MM.1S (cell line): ENCODE data around the gene HOXB5.

ENCODE experiments used
- DNase-seq: peaks from one replicate; pipeline ENCODE4 v3.0.0-alpha.2; 2015
- H2AFZ ChIP-seq: fragments of 300-600 bp; sonication (generic); 2 replicates; pipeline ENCODE4 v1.6.0; 2016; ENCODE audit warnings: antibody characterized with exemption, low read length
- H3F3A ChIP-seq: fragments of 300-600 bp; sonication (generic); 2 replicates; pipeline ENCODE4 v1.6.1; 2016; ENCODE audit warnings: mild to moderate bottlenecking, antibody characterized with exemption, low read length, moderate library complexity, mixed read lengths; ENCODE audit not compliant: insufficient read depth
- H3K27ac ChIP-seq: fragments of 300-600 bp; sonication (generic); 2 replicates; pipeline ENCODE4 v1.5.1; 2016; ENCODE audit warnings: mild to moderate bottlenecking, low read length
- H3K27me3 ChIP-seq: fragments of 300-600 bp; sonication (generic); replicated peaks from 2 replicates; pipeline ENCODE4 v1.6.0; 2016; ENCODE audit warnings: low read length; ENCODE audit not compliant: insufficient read depth
- H3K36me3 ChIP-seq: fragments of 300-600 bp; sonication (generic); replicated peaks from 2 replicates; pipeline ENCODE4 v1.6.1; 2016; ENCODE audit warnings: mild to moderate bottlenecking, low read length, mixed read lengths; ENCODE audit not compliant: insufficient read depth
- H3K4me1 ChIP-seq: fragments of 300-600 bp; sonication (generic); 2 replicates; pipeline ENCODE4 v1.6.1; 2016; ENCODE audit warnings: low read length, mixed read lengths
- H3K4me2 ChIP-seq: fragments of 300-600 bp; sonication (generic); 2 replicates; pipeline ENCODE4 v1.6.0; 2016; ENCODE audit warnings: low read depth, low read length
- H3K4me3 ChIP-seq: fragments of 300-600 bp; sonication (generic); 2 replicates; pipeline ENCODE4 v1.5.1; 2016; ENCODE audit warnings: low read length, mixed read lengths
- H3K79me2 ChIP-seq: fragments of 300-600 bp; sonication (generic); 2 replicates; pipeline ENCODE4 v1.6.1; 2016; ENCODE audit warnings: mixed run types, low read length, mixed read lengths
- H3K9ac ChIP-seq: fragments of 300-600 bp; sonication (generic); 2 replicates; pipeline ENCODE4 v1.6.1; 2016; ENCODE audit warnings: low read length, mixed read lengths
- H3K9me2 ChIP-seq: fragments of 300-600 bp; sonication (generic); replicated peaks from 2 replicates; pipeline ENCODE4 v1.6.1; 2016; ENCODE audit warnings: mild to moderate bottlenecking, low read length, mixed read lengths; ENCODE audit not compliant: insufficient read depth
- H3K9me3 ChIP-seq: fragments of 300-600 bp; sonication (generic); replicated peaks from 2 replicates; pipeline ENCODE4 v1.6.1; 2016; ENCODE audit warnings: mild to moderate bottlenecking, low read length, mixed read lengths; ENCODE audit not compliant: insufficient read depth
- H4K20me1 ChIP-seq: fragments of 300-600 bp; sonication (generic); 2 replicates; pipeline ENCODE4 v1.6.1; 2016; ENCODE audit warnings: mild to moderate bottlenecking, low read length, moderate library complexity, mixed read lengths; ENCODE audit not compliant: insufficient read depth
- EZH2 ChIP-seq: fragments of 300-600 bp; sonication (generic); optimal IDR thresholded peaks from 2 replicates; pipeline ENCODE3; 2017; ENCODE audit warnings: low read depth, mild to moderate bottlenecking, antibody characterized with exemption, low read length, mixed read lengths
- EZH2phosphoT487 ChIP-seq: fragments of 300-600 bp; sonication (generic); IDR thresholded peaks from 2 replicates; pipeline ENCODE4 v1.6.1; 2018; ENCODE audit warnings: antibody characterized with exemption, low read length
- TF ChIP-seq, protein P1 (sequence below): fragments of 300-600 bp; sonication (generic); IDR thresholded peaks from 2 replicates; pipeline ENCODE4 v1.5.1; 2016; ENCODE audit warnings: antibody characterized with exemption, low read length, mixed read lengths

The HOXB5 gene

DNA sequence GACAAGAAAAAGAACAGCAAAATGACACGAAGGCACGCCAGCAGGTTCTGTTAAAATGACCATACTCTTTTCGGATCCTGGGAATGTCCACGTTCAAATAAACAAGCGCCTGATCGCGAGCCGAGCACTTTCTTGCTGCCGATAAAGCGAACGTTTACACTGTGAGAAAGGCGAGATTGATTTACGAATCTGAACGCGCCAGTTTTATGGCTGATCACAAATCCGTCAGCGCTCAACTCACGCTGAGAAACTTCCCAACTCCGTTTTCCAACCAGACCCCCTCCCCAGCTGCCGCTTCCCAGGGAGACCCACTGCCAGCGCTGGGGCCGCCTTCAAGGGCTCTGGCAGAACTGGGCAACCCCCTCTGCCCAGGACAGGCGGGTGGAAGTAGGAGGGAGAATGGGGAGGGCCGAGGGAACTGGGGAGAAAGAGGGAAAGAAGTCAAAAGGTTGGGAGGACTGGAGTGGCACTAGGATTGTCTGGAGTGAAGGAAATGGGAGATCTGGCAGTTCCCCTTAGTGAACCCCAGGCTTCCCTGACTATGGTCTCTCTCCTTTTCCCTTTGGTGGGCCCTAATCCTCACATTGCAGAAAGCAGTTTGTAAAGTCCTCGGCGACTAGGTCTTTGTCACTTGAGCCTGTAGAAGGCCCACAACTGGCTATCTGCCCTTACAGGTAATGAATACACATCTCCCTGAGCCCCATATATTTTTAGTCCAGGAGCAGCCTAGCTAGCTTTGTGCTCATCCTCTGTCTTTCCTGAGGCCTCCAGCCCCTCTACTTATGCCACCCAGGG lies 22.4 kb downstream of the HOXB5 start:
- Histone ChIP-seq H3K4me1 (peaks cover 6% of the 10 kb centered on the region), H3K4me2 (no peak overlapping the region)

DNA sequence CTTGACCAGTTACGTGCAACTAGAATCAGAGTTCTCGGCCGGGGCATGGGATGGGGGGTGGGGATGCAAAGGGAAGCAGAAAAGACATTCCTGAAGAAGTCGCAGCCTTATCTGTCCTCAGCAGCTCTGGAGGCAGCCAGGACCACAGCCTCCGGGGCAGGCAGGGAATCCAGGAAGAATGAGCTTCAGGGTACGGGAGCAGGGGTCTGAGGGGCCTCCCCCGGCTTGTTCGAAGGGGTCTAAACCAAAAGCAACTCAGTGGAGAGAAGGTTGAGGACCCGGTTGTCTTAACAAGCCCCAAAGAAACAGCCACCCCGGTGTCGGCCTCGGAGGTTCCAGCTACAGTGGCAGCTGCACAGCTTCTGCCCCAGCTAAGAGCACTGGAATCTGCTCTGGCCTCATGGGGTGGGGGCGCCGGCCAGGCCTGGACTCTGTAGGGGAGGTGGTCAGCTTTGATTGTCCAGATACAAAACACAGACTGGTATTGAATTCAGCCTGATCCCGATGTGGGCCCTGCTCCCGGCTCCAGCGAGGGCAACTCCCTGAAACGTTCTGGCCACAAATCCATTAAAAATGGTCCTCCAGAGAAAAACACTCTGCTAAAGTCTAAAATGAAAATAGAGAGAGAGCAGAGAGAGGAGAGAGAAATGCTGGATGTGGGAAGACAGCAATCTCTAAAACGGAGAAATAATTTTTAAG lies 23.1 kb downstream of the HOXB5 start:
- Histone ChIP-seq H3K27me3 (no peaks in the 10 kb centered on the region), H2AFZ (no peak overlapping the region), H3K9me2 (no peaks in the 10 kb centered on the region), H3F3A (no peaks in the 10 kb centered on the region), H3K4me2 (no peak overlapping the region), H3K36me3 (no peaks in the 10 kb centered on the region), H4K20me1 (no peaks in the 10 kb centered on the region), H3K9me3 (no peaks in the 10 kb centered on the region), H3K27ac (no peak overlapping the region), H3K79me2 (0 out of 2 replicates have a peak, but pooled peaks cover 3% of the 10 kb centered on the region), H3K9ac (no peak overlapping the region), H3K4me1 (no peaks in the 10 kb centered on the region), H3K4me3 (no peak overlapping the region)
- TF ChIP-seq, protein P1, sequence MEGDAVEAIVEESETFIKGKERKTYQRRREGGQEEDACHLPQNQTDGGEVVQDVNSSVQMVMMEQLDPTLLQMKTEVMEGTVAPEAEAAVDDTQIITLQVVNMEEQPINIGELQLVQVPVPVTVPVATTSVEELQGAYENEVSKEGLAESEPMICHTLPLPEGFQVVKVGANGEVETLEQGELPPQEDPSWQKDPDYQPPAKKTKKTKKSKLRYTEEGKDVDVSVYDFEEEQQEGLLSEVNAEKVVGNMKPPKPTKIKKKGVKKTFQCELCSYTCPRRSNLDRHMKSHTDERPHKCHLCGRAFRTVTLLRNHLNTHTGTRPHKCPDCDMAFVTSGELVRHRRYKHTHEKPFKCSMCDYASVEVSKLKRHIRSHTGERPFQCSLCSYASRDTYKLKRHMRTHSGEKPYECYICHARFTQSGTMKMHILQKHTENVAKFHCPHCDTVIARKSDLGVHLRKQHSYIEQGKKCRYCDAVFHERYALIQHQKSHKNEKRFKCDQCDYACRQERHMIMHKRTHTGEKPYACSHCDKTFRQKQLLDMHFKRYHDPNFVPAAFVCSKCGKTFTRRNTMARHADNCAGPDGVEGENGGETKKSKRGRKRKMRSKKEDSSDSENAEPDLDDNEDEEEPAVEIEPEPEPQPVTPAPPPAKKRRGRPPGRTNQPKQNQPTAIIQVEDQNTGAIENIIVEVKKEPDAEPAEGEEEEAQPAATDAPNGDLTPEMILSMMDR, result no peak
- no peak for TF ChIP-seq EZH2
- TF ChIP-seq EZH2phosphoT487, result no peak
- DNase-seq, result no peak

More for the DNA sequence above, 22.4 kb downstream of the HOXB5 start:
- no peaks in the 10 kb centered on the region for H3K27me3 ChIP-seq
- H3K9ac ChIP-seq, result no peak overlapping the region
- no peaks in the 10 kb centered on the region for H4K20me1 ChIP-seq
- no peak overlapping the region for H3K4me3 ChIP-seq
- no peak overlapping the region for H3K27ac ChIP-seq
- no peak for DNase-seq
- no peaks in the 10 kb centered on the region for H3F3A ChIP-seq
- no peaks in the 10 kb centered on the region for H3K36me3 ChIP-seq
- H3K79me2 ChIP-seq, result 0 out of 2 replicates have a peak, but pooled peaks cover 3% of the 10 kb centered on the region
- H2AFZ ChIP-seq, result no peak overlapping the region
- TF ChIP-seq EZH2 (no peak), EZH2phosphoT487 (no peak)
- TF ChIP-seq, protein P1, result no peak
- no peaks in the 10 kb centered on the region for H3K9me2 ChIP-seq
- no peaks in the 10 kb centered on the region for H3K9me3 ChIP-seq

GRCh38 chr17:48569674-48570324 lies 23.8 kb downstream of the HOXB5 start:
- H3F3A ChIP-seq, result no peaks in the 10 kb centered on the region
- no peak for DNase-seq
- H3K4me3 ChIP-seq, result no peak overlapping the region

More at GRCh38 chr17:48569674-48570324, 23.8 kb downstream of the HOXB5 start:
- Histone ChIP-seq H3K4me2 (no peak overlapping the region), H3K27ac (no peak overlapping the region), H2AFZ (no peak overlapping the region), H3K79me2 (0 out of 2 replicates have a peak, but pooled peaks cover 3% of the 10 kb centered on the region), H3K27me3 (no peaks in the 10 kb centered on the region), H4K20me1 (no peaks in the 10 kb centered on the region), H3K4me1 (no peaks in the 10 kb centered on the region), H3K9me3 (no peaks in the 10 kb centered on the region), H3K9ac (no peak overlapping the region), H3K9me2 (no peaks in the 10 kb centered on the region), H3K36me3 (no peaks in the 10 kb centered on the region)
- TF ChIP-seq EZH2, result no peak
- TF ChIP-seq EZH2phosphoT487, result no peak
- TF ChIP-seq, protein P1, result no peak
